ENCODE measurements around the gene KICS2. TPM values are rescaled to one million over a fixed set of nuclear protein-coding genes. Genes with fewer than 3 reads are reported as not detected.

The KICS2 gene
- total and polyA plus RNA-seq, 2 donors (not counting 3 experiments of a cell fraction or from before 2014, with no cell fraction given) = 1.6 to 3.2 TPM

DNA sequence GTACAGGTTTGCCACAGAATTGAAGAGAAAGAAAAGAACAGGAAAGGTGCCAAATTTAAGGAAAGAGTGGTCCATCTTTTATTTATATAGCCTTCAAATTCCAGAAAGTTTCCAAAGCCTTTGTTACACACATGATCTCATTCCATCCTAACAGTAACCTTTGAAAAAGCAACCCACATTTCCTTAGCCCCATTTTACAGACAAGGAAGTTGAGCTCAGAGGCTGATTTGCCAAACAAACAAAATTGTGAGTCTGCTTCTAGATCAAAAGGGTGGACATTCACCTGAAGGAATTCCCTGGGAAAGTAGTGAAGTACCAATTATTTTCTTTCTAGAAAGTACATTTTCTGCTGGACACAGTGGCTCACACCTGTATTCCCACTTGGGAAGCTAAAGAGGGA is 32.0 kb downstream of the KICS2 start:
- H3K79me2 ChIP-seq (ENCODE audit: control insufficient read depth, insufficient read depth, low read length) = no peaks in the 10 kb centered on the region
- H3K36me3 ChIP-seq (ENCODE audit: control insufficient read depth in 2 of 2, extremely low read depth in 1 of 2, insufficient read depth in 2 of 2, low read length in 2 of 2) = no peaks in the 10 kb centered on the region
- TF ChIP-seq GATA2 (IDR thresholded peaks at IDR 0.05; ENCODE audit: insufficient read depth, insufficient read length, low read depth, low read length) (no peak), FOS (IDR thresholded peaks at IDR 0.05; ENCODE audit: borderline replicate concordance, insufficient read depth, low read length) (no peak), POLR2A (IDR thresholded peaks at IDR 0.05; ENCODE audit: low read depth, low read length) (no peak), POLR2AphosphoS5 (IDR thresholded peaks at IDR 0.05; ENCODE audit: insufficient read depth, low read depth, low read length) (no peak), EZH2 (IDR thresholded peaks at IDR 0.05; ENCODE audit: borderline replicate concordance, low read depth, low read length, severe bottlenecking) (no peak), JUN (IDR thresholded peaks at IDR 0.05; ENCODE audit: borderline replicate concordance, insufficient read depth, insufficient read length, low read depth) (no peak), MYC (IDR thresholded peaks at IDR 0.05; ENCODE audit: low read depth, low read length) (no peak)
- TF ChIP-seq, protein P1, sequence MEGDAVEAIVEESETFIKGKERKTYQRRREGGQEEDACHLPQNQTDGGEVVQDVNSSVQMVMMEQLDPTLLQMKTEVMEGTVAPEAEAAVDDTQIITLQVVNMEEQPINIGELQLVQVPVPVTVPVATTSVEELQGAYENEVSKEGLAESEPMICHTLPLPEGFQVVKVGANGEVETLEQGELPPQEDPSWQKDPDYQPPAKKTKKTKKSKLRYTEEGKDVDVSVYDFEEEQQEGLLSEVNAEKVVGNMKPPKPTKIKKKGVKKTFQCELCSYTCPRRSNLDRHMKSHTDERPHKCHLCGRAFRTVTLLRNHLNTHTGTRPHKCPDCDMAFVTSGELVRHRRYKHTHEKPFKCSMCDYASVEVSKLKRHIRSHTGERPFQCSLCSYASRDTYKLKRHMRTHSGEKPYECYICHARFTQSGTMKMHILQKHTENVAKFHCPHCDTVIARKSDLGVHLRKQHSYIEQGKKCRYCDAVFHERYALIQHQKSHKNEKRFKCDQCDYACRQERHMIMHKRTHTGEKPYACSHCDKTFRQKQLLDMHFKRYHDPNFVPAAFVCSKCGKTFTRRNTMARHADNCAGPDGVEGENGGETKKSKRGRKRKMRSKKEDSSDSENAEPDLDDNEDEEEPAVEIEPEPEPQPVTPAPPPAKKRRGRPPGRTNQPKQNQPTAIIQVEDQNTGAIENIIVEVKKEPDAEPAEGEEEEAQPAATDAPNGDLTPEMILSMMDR (IDR thresholded peaks at IDR 0.05; ENCODE audit: extremely low read depth in 1 of 2, insufficient read depth in 1 of 2, low read depth in 1 of 2, low read length in 2 of 2) = no peak
- TF ChIP-seq, protein P2, sequence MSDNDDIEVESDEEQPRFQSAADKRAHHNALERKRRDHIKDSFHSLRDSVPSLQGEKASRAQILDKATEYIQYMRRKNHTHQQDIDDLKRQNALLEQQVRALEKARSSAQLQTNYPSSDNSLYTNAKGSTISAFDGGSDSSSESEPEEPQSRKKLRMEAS (IDR thresholded peaks at IDR 0.05; ENCODE audit: insufficient read depth, insufficient read length) = no peak
- H3K4me3 ChIP-seq (replicated peaks in 1 of 3; ENCODE audit: insufficient read depth in 1 of 3, low read depth in 1 of 3, low read length in 3 of 3) = no peak overlapping the region
- intact Hi-C loops (cut with micrococcal nuclease) (no loop called here), dilution Hi-C loops (cut with MboI; ENCODE audit: extremely low pct_ligation_motif_present, low sequenced_read_pairs) (no loop called here)
- no peak overlapping the region for H3K27ac ChIP-seq (ENCODE audit: insufficient read depth, low read depth, low read length)
- DNase-seq (ENCODE audit: low read depth, low spot score) = no peak
- no peaks in the 10 kb centered on the region for H3K9me1 ChIP-seq (replicated peaks; ENCODE audit: control insufficient read depth, extremely low read depth, insufficient read depth, low read length)
- no peaks in the 10 kb centered on the region for H3K9me3 ChIP-seq (replicated peaks; ENCODE audit: control insufficient read depth, insufficient read depth, low read length)
- H2AFZ ChIP-seq (ENCODE audit: low read depth, low read length) = no peak overlapping the region
- no peak overlapping the region for H3K9ac ChIP-seq (replicated peaks; ENCODE audit: extremely low read depth, insufficient read depth, low read length)
- no peaks in the 10 kb centered on the region for H4K20me1 ChIP-seq (replicated peaks; ENCODE audit: control insufficient read depth, extremely low read depth, insufficient read depth, low read length)
- BruUV-seq (replicated peaks) = no TSS peak
- no peaks in the 10 kb centered on the region for H3K27me3 ChIP-seq (ENCODE audit: control insufficient read depth in 2 of 2, insufficient read depth in 2 of 2, low read length in 2 of 2)
- ChIA-PET POLR2A (no interaction called here), CTCF (interaction anchor here (2.1 kb wide), 1 partner anchor 9 kb away, joined by 6 read pairs; no protein-coding TSS in a partner anchor)
- no peak overlapping the region for H3K4me2 ChIP-seq (ENCODE audit: insufficient read depth, low read length)
- peaks cover 21% of the 10 kb centered on the region for H3K4me1 ChIP-seq (ENCODE audit: control insufficient read depth, extremely low read depth, insufficient read depth, low read length)
- no peak for FAIRE-seq

All from endothelial cell of umbilical vein (primary cell).